Kidney (tissue), 14 donors: ENCODE results near the gene ITGAX. TPM values are rescaled to one million over a fixed set of nuclear protein-coding genes. Genes with fewer than 3 reads are reported as not detected.
A peak's percentile ranks its signal among the peaks of the same experiment; 100 is the strongest.

Experiments
- DNase-seq, 5 donors: peaks; one replicate each; pipeline ENCODE4 v3.0.0-alpha.2; 2013 to 2020
- FAIRE-seq: peaks from 2 replicates; lab custom pipeline; 2012; peaks lifted over from hg19 to GRCh38; lab: Jason Lieb, UNC
- H3K27ac ChIP-seq, 2 donors: one replicate each; pipeline ENCODE4 v1.7.0; 2013; ENCODE audit warnings: low read depth in 2 of 2, low read length in 2 of 2, inconsistent platforms in 1 of 2
- H3K27me3 ChIP-seq: one replicate; pipeline ENCODE4 v1.7.1; 2013; ENCODE audit warnings: low read length, inconsistent platforms; ENCODE audit not compliant: control insufficient read depth, insufficient read depth
- H3K36me3 ChIP-seq, 3 donors: one replicate each; pipeline versions ENCODE4 v1.7.0 to v1.7.1; 2013; ENCODE audit warnings: low read length in 3 of 3, control low read depth in 1 of 3, inconsistent platforms in 1 of 3; ENCODE audit not compliant: insufficient read depth in 3 of 3, control insufficient read depth in 2 of 3
- H3K4me1 ChIP-seq, 3 donors: one replicate each; pipeline versions ENCODE4 v1.7.0 to v1.7.1; 2013; ENCODE audit warnings: low read length in 3 of 3, inconsistent platforms in 1 of 3, low read depth in 1 of 3; ENCODE audit not compliant: control insufficient read depth in 2 of 3, insufficient read depth in 2 of 3
- H3K4me3 ChIP-seq, 3 donors: one replicate each; pipeline versions ENCODE4 v1.7.0 to v1.8.1; 2013; ENCODE audit warnings: low read length in 3 of 3, control low read depth in 1 of 3, inconsistent platforms in 1 of 3
- H3K9ac ChIP-seq, 3 donors: one replicate each; pipeline versions ENCODE4 v1.7.0 to v1.7.1; 2013; ENCODE audit warnings: low read length in 3 of 3, control low read depth in 1 of 3, inconsistent platforms in 1 of 3
- H3K9me3 ChIP-seq, 3 donors: one replicate each; pipeline versions ENCODE4 v1.7.0 to v1.7.1; 2013; ENCODE audit warnings: low read length in 3 of 3, control low read depth in 1 of 3, inconsistent platforms in 1 of 3; ENCODE audit not compliant: control insufficient read depth in 2 of 3, insufficient read depth in 1 of 3
- CTCF ChIP-seq: IDR thresholded peaks from 3 replicates; pipeline ENCODE4 v1.5.1; 2012; ENCODE audit warnings: mild to moderate bottlenecking, moderate library complexity, borderline replicate concordance; ENCODE audit not compliant: insufficient read depth; ENCODE audit errors: extremely low read depth
- intact Hi-C: fragments of 100-400 bp; cut with DNase I; formaldehyde crosslinking; loops from one replicate; pipeline ENCODE4 v1.11.1; 2022
- polyA plus RNA-seq: library from polyadenylated mRNA; stranded (reverse); fragments of 350-450 nt; fragmentation: Illumina TruSeq; extraction: RNeasy Lipid Tissue Mini Kit (QIAGEN cat#74804); gene quantifications from one replicate; pipeline ENCODE4 v1.2.3, GENCODE V29; 2014; ENCODE audit warnings: low read depth, low replicate concordance; ENCODE audit not compliant: insufficient read depth
- total RNA-seq: library from RNA; stranded (reverse); fragmentation: NEBNext Ultra II Directional; extraction: Animal tissue kit (Norgen Biotek cat#: 25700); gene quantifications from one replicate; pipeline ENCODE4 v1.2.1, GENCODE V29; 2021
- donor health status: control.
- donor health status: control.
- donor health status: control.
- donor health status: control.
- donor health status: control.
- donor health status: DM: yes; HTN: yes; CAD: no.
- donor health status: Normal renal cell carcinoma (clear cell type).

Gene ITGAX
- total and polyA plus RNA-seq, 2 donors from 2014 or later = 0.37 to 11.9 TPM

DNA sequence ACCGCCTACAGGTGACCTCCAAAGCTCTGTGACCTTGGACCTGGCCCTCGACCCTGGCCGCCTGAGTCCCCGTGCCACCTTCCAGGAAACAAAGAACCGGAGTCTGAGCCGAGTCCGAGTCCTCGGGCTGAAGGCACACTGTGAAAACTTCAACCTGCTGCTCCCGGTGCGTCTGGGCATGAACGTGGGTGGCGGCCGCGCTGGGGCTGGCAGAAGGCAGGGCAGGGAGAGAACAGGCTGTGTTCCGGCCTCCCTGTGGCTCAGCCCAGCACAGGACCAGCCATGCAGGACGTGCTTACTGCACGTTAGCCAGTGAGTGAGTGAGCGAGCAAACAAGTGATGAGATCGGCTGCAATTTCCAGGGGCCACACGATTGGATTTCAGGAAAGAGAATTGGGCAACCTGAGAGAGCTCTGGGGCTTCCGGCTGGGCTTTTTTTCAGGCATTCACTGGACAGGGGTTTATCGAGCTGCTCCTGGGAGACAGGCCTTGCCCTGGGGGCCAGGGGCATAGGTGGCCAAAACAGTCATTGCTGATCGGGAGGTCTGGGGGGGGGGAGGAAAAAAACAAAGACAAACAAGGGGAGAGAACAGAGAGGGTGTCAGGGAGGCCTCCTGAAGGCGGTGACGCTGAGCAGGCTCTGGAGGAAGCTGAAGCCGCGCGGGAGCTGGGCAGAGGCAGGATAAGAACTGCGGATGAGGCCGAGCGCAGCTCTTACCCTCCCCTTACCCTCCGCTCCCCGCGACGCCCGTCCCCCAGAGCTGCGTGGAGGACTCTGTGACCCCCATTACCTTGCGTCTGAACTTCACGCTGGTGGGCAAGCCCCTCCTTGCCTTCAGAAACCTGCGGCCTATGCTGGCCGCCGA is 16.9 kb downstream of the ITGAX start:
- Histone ChIP-seq H3K27me3 (no peaks in the 10 kb centered on the region), H3K36me3 (no peaks in the 10 kb centered on the region), H3K9me3 (peaks cover 0 to 4% (median 0%) of the 10 kb centered on the region in 3 donors), H3K27ac (no peak overlapping the region), H3K9ac (no peak overlapping the region), H3K4me3 (no peak overlapping the region), H3K4me1 (no peaks in the 10 kb centered on the region)
- intact Hi-C loops = no loop called here
- DNase-seq (peak in 3 of 5 donors; percentile 21 to 39 (median 26)), FAIRE-seq (no peak)
- TF ChIP-seq CTCF = no peak

DNA sequence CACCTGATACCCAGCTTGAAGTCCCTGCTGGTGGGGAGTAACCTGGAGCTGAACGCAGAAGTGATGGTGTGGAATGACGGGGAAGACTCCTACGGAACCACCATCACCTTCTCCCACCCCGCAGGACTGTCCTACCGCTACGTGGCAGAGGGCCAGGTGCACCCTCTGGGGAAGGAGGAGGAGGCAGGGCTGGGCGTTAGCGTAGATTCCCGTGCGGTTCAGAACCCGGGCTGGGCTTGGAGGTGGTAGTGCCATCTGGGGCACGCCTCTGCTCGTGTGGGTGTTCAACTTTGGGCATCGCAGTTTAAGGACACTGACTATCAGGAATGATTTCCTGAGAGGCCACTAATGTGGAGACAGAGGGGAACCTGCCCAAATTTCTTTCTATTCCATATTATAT is 18.3 kb downstream of the ITGAX start:
- DNase-seq = no peak
- H3K36me3 ChIP-seq = no peaks in the 10 kb centered on the region

DNA sequence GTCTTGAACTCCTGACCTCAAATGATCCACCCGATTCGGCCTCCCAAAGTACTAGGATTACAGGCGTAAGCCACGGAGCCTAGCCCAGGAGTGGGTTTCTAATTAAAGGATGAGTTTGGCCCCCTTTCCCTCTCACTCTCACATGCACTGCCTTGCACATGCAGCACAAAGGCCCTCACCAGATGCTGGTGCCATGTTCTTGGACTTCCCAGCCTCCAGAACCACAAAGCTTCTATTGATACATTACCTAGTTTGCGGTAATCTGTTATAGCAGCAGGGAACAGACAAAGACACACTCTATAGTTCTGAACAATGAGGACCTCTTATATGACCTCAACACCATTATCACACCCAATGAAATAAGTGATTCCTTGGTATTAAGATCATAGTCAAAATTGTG is 20.3 kb downstream of the ITGAX start:
- intact Hi-C loops = no loop called here
- DNase-seq = no peak
- TF ChIP-seq CTCF = no peak

More for the DNA sequence above, 18.3 kb downstream of the ITGAX start:
- intact Hi-C loops = no loop called here
- Histone ChIP-seq H3K27ac (no peak overlapping the region), H3K4me3 (no peak overlapping the region), H3K9me3 (peaks cover 0 to 4% (median 0%) of the 10 kb centered on the region in 3 donors), H3K27me3 (no peaks in the 10 kb centered on the region), H3K4me1 (no peaks in the 10 kb centered on the region), H3K9ac (no peak overlapping the region)
- no peak for TF ChIP-seq CTCF
- no peak for FAIRE-seq

More for the DNA sequence above, 20.3 kb downstream of the ITGAX start:
- Histone ChIP-seq H3K36me3 (no peaks in the 10 kb centered on the region), H3K9ac (no peak overlapping the region), H3K4me1 (no peaks in the 10 kb centered on the region), H3K9me3 (peaks cover 0 to 4% (median 0%) of the 10 kb centered on the region in 3 donors), H3K27me3 (no peaks in the 10 kb centered on the region), H3K27ac (no peak overlapping the region), H3K4me3 (no peak overlapping the region)
- FAIRE-seq = no peak
